ENCODE measurements around the gene CHCHD6.

The CHCHD6 gene

DNA sequence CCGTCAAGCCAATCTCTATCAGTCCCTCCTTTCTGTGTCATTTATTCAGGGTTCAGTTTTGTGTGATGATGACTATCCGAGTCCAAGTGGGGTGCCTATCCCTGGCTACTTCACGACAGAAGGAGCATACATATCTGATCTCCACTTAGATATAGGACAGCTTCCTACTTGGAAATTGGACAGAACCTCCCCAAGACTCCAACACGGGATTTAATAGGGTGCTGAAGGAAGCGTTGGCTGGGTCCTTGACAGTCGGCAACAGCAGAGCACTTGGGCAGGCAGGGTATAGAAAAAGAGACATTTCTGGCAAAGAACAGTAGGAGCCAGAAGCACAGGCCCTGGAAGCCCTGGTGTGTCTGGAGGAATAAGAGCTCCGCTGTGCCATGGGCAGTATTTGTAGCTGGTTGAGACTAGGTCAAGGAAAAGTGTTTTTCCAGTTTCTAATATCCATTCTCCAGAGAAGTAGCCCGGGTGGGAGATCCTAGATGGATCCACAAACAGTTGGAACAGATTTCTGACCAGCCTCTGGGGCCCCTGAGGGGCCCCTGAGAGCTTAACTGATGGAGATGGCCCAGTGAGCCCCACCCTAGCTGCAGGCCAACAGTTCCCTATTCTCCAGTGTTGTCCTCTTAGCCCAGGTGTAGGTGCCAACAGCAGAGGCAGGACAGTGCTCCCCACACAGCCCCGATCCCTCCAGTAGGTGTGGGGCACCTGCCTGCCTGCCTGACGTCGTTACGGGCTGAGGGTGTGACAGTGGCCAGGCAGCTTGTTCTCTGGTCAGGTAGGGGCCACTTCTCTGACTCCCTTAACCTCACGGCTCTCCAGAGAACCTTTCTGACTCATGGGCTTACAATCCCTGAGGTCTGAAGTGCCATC, 130.8 kb downstream of the CHCHD6 start:
- Histone ChIP-seq H3K36me3 (ENCODE audit: insufficient read depth, low read length) (no peaks in the 10 kb centered on the region), H3K27me3 (ENCODE audit: insufficient read depth, low read length) (no peaks in the 10 kb centered on the region), H3K4me1 (ENCODE audit: control insufficient read depth, insufficient read depth, low read length, unreplicated experiment) (peaks cover 8% of the 10 kb centered on the region), H3K79me2 (ENCODE audit: control insufficient read depth, insufficient read depth, low read length, unreplicated experiment) (no peaks in the 10 kb centered on the region), H3K27ac (ENCODE audit: low read depth, low read length) (no peak overlapping the region), H2AFZ (ENCODE audit: low read length, unreplicated experiment) (no peak overlapping the region), H3K4me3 (ENCODE audit: low read depth, low read length) (no peak overlapping the region)

DNA sequence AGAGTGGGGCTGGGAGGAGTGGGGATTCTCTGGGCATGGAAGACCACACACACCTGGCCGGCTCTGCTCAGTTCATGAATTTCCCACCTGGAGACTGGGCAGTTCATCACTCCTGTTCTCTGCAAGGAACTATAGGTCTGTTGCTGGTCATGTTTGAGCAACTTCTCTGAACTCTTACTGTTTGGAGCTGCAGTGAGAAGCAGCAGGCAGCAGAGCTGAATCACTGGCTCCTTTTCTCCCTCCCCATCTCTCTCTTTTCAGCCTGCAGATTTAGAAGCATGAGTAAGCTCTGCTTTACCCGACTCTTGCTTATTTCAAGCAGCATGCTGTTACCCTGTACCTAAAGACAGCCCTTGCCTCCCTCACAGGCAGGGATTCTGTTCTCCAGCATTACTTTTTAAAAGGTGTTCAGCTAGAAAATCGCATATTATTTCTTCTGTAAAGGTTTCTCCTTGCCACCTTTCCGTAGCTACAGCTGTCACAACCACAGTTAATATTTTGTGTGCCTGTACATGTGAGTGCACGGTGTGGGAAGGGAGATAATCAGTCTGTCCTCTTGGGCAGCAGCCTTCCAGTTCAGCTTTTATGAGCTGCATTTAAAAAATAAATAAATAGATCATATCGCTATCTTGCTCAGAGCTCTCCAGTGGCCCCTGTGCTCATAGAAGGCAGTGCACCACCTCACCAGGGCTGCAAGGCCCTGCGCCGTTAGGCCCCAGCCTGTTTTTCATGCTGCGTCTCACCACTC, 131.6 kb downstream of the CHCHD6 start:
- no peak overlapping the region for H3K27ac ChIP-seq (ENCODE audit: low read depth, low read length)
- no peak overlapping the region for H3K4me3 ChIP-seq (ENCODE audit: low read depth, low read length)
- no peak overlapping the region for H2AFZ ChIP-seq (ENCODE audit: low read length, unreplicated experiment)
- H3K79me2 ChIP-seq (ENCODE audit: control insufficient read depth, insufficient read depth, low read length, unreplicated experiment) = no peaks in the 10 kb centered on the region
- no peaks in the 10 kb centered on the region for H3K27me3 ChIP-seq (ENCODE audit: insufficient read depth, low read length)
- no peaks in the 10 kb centered on the region for H3K36me3 ChIP-seq (ENCODE audit: insufficient read depth, low read length)
- peaks cover 8% of the 10 kb centered on the region for H3K4me1 ChIP-seq (ENCODE audit: control insufficient read depth, insufficient read depth, low read length, unreplicated experiment)

GRCh38 chr3:126836220-126836860, 132.3 kb downstream of the CHCHD6 start:
- Histone ChIP-seq H3K27me3 (ENCODE audit: insufficient read depth, low read length) (no peaks in the 10 kb centered on the region), H3K79me2 (ENCODE audit: control insufficient read depth, insufficient read depth, low read length, unreplicated experiment) (no peaks in the 10 kb centered on the region), H3K27ac (ENCODE audit: low read depth, low read length) (no peak overlapping the region), H3K4me1 (ENCODE audit: control insufficient read depth, insufficient read depth, low read length, unreplicated experiment) (peaks cover 8% of the 10 kb centered on the region), H2AFZ (ENCODE audit: low read length, unreplicated experiment) (no peak overlapping the region), H3K36me3 (ENCODE audit: insufficient read depth, low read length) (no peaks in the 10 kb centered on the region), H3K4me3 (ENCODE audit: low read depth, low read length) (no peak overlapping the region)

DNA sequence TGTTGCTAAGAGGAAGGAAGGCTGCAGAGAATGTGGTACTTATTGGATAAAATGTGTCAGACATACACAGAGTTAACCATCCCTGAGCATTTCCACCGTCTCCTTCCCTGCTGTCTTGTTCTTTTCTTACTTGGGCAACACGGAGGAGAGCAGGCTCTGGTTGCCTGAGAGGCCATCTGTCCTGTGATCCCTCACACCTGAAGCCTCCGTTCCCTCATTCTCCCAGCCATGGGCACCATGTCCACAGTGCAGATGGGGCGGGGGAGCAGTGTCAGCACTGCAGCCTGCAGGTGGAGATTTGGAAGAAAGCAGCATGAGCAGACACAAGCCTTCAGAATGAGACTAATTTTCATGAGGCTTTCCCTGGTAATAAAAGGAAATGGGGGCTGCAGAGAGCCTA, 133.7 kb downstream of the CHCHD6 start:
- Histone ChIP-seq H3K4me3 (ENCODE audit: low read depth, low read length) (no peak overlapping the region), H2AFZ (ENCODE audit: low read length, unreplicated experiment) (no peak overlapping the region), H3K27me3 (ENCODE audit: insufficient read depth, low read length) (no peaks in the 10 kb centered on the region), H3K4me1 (ENCODE audit: control insufficient read depth, insufficient read depth, low read length, unreplicated experiment) (peaks cover 8% of the 10 kb centered on the region), H3K79me2 (ENCODE audit: control insufficient read depth, insufficient read depth, low read length, unreplicated experiment) (no peaks in the 10 kb centered on the region), H3K36me3 (ENCODE audit: insufficient read depth, low read length) (no peaks in the 10 kb centered on the region), H3K27ac (ENCODE audit: low read depth, low read length) (no peak overlapping the region)

GRCh38 chr3:126845920-126846715, 142.1 kb downstream of the CHCHD6 start:
- Histone ChIP-seq H3K4me3 (ENCODE audit: low read depth, low read length) (no peak overlapping the region), H3K27me3 (ENCODE audit: insufficient read depth, low read length) (no peaks in the 10 kb centered on the region), H2AFZ (ENCODE audit: low read length, unreplicated experiment) (no peak overlapping the region), H3K4me1 (ENCODE audit: control insufficient read depth, insufficient read depth, low read length, unreplicated experiment) (no peaks in the 10 kb centered on the region), H3K79me2 (ENCODE audit: control insufficient read depth, insufficient read depth, low read length, unreplicated experiment) (no peaks in the 10 kb centered on the region), H3K27ac (ENCODE audit: low read depth, low read length) (no peak overlapping the region), H3K36me3 (ENCODE audit: insufficient read depth, low read length) (no peaks in the 10 kb centered on the region)

DNA sequence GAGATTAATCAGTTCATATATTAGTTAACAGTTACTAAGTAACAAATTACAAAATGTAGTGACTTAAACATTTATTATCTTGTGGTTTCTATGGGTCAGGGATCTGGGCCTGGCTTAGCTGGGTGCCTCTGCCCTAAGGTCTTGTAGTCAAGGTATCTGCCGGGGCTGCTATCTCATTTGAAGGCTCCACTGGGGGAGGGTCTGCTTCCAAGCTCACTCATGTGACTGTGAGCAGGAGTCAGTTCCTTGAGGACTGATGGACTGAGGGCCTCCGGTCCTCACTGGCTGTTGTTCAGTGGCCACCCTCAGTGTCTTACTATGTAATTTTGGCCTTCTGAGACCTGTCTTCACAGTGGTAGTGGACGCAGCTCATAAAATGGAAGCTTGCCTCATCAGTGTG, 143.0 kb downstream of the CHCHD6 start:
- Histone ChIP-seq H2AFZ (ENCODE audit: low read length, unreplicated experiment) (no peak overlapping the region), H3K27me3 (ENCODE audit: insufficient read depth, low read length) (no peaks in the 10 kb centered on the region), H3K27ac (ENCODE audit: low read depth, low read length) (no peak overlapping the region), H3K4me1 (ENCODE audit: control insufficient read depth, insufficient read depth, low read length, unreplicated experiment) (no peaks in the 10 kb centered on the region), H3K36me3 (ENCODE audit: insufficient read depth, low read length) (no peaks in the 10 kb centered on the region), H3K4me3 (ENCODE audit: low read depth, low read length) (no peak overlapping the region), H3K79me2 (ENCODE audit: control insufficient read depth, insufficient read depth, low read length, unreplicated experiment) (no peaks in the 10 kb centered on the region)

DNA sequence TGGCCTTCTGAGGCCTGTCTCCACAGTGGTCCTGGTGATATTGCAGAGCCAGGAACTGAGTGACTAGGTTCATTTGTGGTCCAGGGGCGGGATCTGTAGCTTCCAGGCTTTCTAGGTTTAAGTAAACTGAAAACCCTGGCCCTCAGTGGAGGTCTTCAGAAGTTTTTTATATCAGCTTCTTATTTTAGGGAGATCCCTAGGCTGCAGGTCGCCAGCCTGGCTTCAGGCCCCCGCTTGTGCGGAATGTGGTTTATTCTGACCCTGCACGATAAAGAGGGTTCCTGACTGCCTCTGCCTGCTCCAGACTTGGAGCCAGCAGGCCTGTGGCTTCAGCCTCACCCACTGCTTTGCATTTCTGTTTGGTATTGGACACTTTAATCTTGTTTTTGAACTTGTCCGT, 145.0 kb downstream of the CHCHD6 start:
- H3K4me3 ChIP-seq (ENCODE audit: low read depth, low read length) = no peak overlapping the region
- no peak overlapping the region for H2AFZ ChIP-seq (ENCODE audit: low read length, unreplicated experiment)
- no peaks in the 10 kb centered on the region for H3K36me3 ChIP-seq (ENCODE audit: insufficient read depth, low read length)
- H3K4me1 ChIP-seq (ENCODE audit: control insufficient read depth, insufficient read depth, low read length, unreplicated experiment) = no peaks in the 10 kb centered on the region
- H3K27me3 ChIP-seq (ENCODE audit: insufficient read depth, low read length) = no peaks in the 10 kb centered on the region
- H3K27ac ChIP-seq (ENCODE audit: low read depth, low read length) = no peak overlapping the region
- no peaks in the 10 kb centered on the region for H3K79me2 ChIP-seq (ENCODE audit: control insufficient read depth, insufficient read depth, low read length, unreplicated experiment)

GRCh38 chr3:126849768-126850167, 145.7 kb downstream of the CHCHD6 start:
- Histone ChIP-seq H3K27me3 (ENCODE audit: insufficient read depth, low read length) (no peaks in the 10 kb centered on the region), H2AFZ (ENCODE audit: low read length, unreplicated experiment) (no peak overlapping the region), H3K27ac (ENCODE audit: low read depth, low read length) (no peak overlapping the region), H3K79me2 (ENCODE audit: control insufficient read depth, insufficient read depth, low read length, unreplicated experiment) (no peaks in the 10 kb centered on the region), H3K4me1 (ENCODE audit: control insufficient read depth, insufficient read depth, low read length, unreplicated experiment) (no peaks in the 10 kb centered on the region), H3K36me3 (ENCODE audit: insufficient read depth, low read length) (no peaks in the 10 kb centered on the region), H3K4me3 (ENCODE audit: low read depth, low read length) (no peak overlapping the region)

DNA sequence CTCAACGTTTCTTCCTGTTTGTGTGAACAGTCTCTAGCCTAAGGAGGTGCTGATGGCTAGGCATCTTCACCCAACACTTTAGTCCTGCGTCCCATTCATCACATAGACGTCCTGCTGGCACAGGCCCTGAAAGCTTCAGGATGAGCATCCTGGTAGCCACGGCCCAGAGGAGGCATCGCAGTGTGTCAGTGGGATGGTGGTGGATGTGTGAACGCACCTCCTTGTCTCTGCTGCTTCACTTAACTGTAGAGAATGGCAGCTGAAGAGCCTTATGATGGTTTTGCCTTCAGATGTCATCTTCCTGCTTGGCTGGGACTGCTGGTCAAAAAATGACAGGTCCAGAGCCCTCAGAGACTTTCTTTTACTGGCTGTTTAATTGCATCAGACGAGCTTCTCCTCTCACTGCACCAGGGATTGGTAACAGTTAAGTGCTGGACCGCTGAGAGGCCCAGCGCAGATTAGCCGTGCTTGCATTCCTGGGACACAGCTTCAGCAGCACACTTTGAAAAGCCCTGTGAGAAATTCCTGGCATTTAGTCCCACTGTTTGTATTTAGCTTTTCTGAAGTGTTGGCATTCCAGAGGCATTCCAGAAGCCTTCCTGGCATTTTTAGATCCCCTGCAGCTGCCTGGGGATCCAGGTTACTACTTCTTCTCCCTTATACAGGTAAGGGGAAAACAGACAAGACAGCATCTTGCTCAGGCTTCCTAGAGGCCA, 146.5 kb downstream of the CHCHD6 start:
- Histone ChIP-seq H3K27ac (ENCODE audit: low read depth, low read length) (no peak overlapping the region), H3K4me1 (ENCODE audit: control insufficient read depth, insufficient read depth, low read length, unreplicated experiment) (no peaks in the 10 kb centered on the region), H3K27me3 (ENCODE audit: insufficient read depth, low read length) (no peaks in the 10 kb centered on the region), H3K36me3 (ENCODE audit: insufficient read depth, low read length) (no peaks in the 10 kb centered on the region), H3K4me3 (ENCODE audit: low read depth, low read length) (no peak overlapping the region), H3K79me2 (ENCODE audit: control insufficient read depth, insufficient read depth, low read length, unreplicated experiment) (no peaks in the 10 kb centered on the region), H2AFZ (ENCODE audit: low read length, unreplicated experiment) (no peak overlapping the region)

DNA sequence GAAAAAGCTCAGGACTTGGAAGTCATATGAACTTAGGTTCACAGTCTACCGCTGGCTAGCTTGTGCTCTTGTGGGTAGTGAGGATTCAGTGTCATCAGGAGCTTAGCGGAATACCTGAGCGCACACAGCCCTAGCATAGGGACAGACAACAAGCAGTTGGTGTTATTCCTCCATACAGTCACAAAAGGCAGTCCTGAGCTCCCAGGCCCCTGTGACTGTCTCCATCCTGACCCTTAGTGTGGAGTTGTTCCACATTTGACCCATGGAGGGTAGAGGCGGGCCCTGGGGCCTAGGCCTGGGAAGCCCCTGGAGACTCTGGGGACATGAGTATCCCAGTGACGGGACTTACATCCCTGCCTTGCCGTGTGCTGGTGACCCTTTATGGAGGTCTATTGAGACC, 147.3 kb downstream of the CHCHD6 start:
- Histone ChIP-seq H2AFZ (ENCODE audit: low read length, unreplicated experiment) (no peak overlapping the region), H3K4me3 (ENCODE audit: low read depth, low read length) (no peak overlapping the region), H3K36me3 (ENCODE audit: insufficient read depth, low read length) (no peaks in the 10 kb centered on the region), H3K4me1 (ENCODE audit: control insufficient read depth, insufficient read depth, low read length, unreplicated experiment) (no peaks in the 10 kb centered on the region), H3K27me3 (ENCODE audit: insufficient read depth, low read length) (no peaks in the 10 kb centered on the region), H3K27ac (ENCODE audit: low read depth, low read length) (no peak overlapping the region), H3K79me2 (ENCODE audit: control insufficient read depth, insufficient read depth, low read length, unreplicated experiment) (no peaks in the 10 kb centered on the region)

All from ACC112 (cell line).